ENCODE data around the gene RER1.
A peak's percentile ranks its signal among the peaks of the same experiment; 100 is the strongest.

The RER1 gene, protein sequence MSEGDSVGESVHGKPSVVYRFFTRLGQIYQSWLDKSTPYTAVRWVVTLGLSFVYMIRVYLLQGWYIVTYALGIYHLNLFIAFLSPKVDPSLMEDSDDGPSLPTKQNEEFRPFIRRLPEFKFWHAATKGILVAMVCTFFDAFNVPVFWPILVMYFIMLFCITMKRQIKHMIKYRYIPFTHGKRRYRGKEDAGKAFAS

DNA sequence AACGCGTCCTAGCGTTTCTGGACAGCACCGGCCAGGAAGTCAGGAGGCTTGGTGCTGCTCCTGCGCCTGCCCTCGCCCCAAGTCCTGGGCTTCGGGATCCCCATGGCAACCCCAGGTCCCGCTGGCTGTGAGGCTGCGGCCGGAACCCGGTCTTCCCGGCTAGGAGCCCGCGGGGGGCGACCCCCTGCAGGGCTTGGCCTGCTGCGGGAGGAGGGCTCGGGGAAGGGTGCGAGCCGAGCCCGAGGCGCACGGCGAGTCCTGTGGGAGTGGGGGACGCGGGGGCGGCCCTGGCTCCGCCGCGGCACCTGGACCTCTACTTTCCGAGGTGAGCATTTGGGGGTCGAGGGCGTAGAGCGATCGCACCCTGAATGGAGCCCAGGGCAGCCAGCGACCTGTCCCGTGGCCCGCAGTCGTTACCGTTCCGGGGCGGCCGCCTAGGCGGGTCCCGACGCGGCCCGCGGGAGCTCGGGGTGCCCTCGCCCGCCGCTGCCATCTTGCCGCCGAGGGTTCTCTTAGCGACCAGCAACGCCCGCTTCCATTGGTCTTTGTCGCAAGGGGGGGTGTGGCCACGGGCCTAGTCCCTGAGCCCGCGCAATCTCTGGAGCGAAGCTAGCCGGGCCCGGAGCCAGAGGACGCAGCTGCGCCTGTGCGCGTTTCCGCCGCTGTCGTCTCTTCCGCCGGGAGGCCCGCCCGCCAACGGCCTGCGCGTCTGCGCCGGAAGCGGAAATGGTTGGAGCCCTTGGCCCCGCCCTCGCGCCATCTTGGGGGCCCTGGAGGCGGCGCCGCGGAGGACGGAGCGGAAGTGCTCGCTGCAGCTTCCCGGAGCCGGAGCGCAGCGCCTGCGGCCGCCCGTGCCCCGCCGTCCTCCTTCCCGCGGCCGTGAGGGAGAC, at the start of gene RER1, which contains the start of gene MORN1:
TSS of gene RER1 (plus strand) at position 801 of the 890 bp plus-strand sequence. CDS start 3,950 bp downstream, outside the sequence.
TSS of gene MORN1 (minus strand) at position 514 of the 890 bp plus-strand sequence. CDS start at position 493, 21 bp downstream.
- peak; percentile 99 for DNase-seq

DNA sequence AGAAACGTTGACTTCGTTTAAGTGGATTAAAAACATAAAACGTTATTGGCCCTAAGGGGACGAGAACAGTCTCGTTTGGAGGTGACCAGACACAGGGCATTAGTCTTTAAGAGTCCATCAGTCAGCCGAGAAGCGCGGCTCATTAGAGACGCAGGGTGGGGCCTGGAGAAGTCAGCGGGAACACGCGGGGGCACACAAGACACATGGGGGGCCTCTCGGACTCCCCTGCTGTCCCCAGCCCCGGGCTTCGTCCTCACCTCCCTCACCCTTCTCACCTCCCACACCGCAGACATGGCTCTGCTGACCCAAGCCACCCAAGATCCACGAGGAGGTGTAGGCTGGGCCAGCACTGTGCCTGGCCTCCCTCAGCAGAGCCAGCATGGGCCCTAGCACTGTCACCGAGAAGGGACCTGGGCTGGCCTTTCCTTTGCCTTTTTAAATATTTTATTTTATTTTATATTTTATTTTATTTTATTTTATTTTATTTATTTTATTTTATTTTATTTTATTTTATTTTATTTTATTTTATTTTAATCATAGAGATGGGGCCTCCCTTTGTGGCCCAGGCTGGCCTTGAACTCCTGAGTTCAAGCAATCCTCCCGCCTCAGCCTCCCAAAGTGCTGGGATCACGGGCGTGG, 49.1 kb upstream of the RER1 start:
- DNase-seq = no peak

DNA sequence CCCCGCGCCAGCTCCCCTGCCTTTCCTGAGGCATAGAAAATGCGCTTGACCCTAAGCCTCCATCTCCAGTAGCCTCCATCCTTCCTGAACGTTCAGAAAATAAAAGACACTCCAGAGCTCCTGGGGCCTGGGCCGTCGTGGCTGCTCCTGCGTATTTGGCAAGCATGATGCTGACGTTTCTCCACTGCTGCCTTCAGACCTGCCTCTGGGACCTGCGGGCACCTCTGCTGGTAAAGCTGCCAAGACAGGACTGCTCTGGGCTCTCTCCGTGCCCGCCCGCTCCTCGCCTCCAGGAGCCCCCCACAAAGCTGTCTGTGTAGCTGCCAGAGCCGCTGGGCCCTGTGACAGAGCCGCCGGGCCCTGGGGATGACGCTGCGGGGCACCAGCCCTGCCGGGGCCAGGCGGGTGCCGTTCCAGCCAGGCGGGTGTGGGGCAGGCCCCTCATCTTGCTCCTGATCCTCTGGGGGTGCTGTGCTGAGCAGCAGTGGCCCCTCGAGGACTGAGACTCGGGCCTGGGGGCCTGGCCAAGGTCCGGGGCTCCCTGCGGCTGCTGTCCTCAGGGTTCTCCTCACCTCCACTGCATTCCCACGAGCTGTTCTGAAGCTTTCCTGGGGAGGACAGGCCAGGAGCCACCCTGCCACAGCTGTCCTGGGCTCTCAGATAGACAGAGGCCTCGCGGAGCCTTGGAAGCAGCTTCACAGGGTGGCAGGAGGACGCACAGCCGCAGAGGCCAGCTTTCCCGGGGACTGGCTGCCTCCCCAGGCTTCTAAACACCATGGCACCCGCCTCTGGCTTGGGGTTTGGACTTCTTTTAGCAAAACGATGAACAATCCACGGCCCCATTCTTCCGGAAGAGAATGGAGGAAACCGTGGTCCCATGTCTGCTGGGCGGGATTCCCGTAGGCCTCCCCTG, 48.4 kb upstream of the RER1 start:
- no peak for DNase-seq

DNA sequence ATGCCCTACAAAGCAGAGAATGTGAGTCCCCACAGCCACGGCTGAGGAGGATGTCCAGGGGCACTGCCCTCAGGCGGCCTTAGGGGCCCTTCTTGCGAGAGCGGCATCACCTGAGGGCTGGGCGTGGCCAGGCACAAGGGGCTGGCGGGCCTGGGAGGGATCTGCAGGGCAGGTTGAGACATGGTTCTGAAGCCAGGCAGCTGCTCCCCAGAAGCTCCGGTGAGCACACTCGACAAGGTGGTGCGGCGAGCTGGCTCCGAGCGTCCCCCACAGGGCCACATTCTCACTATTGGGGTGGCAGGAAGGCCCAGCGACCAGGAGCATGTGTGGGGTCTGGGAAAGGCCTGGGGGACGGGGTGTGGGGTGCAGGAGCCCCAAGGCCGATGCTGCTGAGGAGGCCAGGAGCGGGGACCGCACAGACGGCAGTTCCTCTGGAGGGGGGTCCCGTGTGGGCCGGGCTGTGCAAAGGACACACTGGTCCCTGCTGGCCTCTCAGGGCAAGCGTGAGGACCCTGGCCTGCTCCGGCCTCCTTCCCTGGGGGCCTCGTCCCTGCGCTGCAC, 47.4 kb upstream of the RER1 start:
- DNase-seq = no peak

DNA sequence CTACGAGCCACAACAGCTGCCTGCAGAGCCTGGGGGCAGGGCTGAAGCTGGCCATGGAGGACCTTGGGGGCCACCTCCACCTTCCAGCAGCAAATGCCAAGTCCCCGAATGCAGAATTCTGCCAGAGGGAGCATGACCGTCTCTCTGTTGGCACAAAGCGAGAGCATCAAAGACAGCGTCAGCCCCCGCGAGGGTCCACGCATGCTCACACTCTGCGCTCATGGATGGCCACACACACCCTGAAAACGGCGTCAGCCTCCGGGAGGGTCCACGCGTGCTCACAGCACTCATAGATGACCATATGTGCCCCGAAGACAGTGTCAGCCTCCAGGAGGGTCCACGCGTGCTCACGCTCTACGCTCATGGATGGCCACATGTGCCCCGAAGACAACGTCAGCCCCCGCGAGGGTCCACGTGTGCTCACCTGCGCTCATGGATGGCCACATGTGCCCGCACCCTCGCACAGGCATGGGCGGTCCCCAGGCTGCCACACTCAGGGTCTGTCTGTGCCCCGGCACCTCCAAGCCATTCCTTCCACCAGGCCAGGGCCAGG, 46.8 kb upstream of the RER1 start:
- no peak for DNase-seq

DNA sequence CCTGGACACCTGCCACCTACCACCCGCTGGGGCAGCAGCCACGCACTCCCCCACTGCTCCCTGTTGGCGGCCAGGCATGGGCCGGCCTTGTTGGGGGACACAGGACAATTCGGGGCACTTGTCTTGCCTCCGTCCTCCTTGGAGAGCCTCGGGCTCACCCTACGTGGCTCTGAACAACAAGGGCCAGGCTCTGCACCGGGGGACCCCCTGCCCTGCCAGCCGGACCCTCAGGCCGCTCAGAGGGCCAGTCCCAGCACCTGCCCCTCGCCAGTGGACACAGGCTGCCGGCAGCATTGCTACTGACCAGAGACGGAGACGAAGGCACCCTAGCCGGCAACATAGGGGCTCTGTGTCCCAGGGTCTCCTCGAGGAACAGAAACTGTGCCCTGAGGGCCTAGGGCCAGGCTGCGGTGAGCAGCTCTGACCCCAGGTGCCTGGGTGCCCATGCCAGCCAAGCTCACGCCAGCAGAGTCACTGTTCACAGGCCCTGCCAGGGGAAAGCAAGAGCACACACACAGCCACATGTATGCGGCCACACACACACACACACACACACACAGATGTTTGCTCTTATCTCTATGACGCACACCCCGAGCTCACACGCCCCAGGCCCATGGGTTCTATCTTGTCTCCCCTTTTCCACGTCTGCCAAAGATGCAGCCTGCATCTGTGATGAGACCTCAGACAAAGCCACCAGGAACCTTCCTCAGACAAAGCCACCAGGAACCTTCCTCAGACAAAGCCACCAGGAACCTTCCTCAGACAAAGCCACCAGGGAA, 46.2 kb upstream of the RER1 start:
- no peak for DNase-seq

DNA sequence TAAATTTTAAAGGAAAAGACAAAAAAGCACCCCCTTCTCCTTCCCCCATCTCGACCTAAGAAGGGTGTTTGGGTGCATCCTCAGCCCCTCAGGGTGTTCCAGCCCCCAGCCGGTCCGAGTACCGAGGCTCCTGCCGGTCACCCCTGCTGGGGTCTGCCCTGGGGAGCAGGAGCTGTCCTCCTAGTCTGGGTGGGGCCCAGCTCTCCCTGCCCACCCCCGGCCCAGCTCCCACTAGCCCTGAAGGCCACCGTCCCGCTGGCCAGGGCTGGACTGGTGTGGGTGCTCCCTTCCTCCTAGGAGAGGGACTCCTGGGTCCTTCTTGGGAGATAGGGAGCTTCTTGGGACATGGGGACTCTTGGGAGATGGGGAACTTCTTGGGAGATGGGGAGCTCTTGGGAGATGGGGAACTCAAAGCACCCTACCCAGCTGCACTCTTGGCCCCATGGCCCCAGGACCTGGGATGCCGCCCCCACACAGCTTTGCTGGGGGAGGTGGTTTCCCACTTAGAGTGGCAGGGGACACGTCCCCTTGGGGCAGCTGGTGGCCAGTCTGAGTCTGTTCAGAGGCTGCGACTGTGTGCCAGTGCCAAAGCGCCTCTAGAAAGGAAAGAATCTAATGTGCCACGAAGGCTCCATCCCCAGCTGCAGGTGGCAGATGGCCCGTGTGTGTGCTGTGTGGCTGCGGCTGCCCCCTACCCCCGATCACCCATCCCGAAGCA, 44.8 kb upstream of the RER1 start:
- DNase-seq = no peak

DNA sequence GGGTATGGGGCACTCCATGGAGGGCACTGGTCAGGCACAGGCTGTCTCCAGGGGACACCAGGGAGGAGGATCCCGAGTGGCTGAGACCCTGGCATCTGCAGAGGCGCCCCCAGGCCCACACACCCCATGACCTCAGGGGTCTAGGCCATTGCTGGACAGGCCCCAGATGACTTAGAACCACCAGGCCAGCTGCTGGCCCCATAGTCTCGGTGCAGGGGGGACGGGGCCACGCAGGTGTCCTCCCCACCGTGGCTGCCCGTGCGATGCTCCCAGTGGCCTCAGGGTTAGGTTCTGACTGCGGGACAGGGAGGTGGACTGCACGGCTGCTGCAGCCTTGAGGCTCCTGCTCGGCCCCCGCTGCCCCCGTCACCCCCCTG, 44.2 kb upstream of the RER1 start:
- DNase-seq = no peak

DNA sequence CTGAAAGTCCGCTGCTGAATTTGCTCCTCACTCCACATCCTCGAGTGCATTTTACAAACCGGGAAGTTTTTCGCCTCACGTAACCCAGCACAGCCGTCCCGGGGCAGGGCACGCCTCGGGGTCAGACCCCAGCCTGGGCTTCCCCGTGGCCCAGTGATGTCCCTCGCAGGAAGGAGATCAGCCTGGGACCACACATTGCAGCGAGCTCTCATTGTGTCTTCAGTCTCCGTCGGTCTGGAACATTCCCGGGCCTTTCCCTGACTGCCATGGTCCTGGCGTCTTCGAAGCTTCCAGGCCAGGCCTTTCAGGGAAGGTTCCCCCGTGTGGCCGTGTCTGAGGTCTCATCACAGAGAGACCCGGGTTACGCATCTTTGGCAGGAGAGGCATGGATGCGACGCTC, 43.7 kb upstream of the RER1 start:
- DNase-seq = no peak

DNA sequence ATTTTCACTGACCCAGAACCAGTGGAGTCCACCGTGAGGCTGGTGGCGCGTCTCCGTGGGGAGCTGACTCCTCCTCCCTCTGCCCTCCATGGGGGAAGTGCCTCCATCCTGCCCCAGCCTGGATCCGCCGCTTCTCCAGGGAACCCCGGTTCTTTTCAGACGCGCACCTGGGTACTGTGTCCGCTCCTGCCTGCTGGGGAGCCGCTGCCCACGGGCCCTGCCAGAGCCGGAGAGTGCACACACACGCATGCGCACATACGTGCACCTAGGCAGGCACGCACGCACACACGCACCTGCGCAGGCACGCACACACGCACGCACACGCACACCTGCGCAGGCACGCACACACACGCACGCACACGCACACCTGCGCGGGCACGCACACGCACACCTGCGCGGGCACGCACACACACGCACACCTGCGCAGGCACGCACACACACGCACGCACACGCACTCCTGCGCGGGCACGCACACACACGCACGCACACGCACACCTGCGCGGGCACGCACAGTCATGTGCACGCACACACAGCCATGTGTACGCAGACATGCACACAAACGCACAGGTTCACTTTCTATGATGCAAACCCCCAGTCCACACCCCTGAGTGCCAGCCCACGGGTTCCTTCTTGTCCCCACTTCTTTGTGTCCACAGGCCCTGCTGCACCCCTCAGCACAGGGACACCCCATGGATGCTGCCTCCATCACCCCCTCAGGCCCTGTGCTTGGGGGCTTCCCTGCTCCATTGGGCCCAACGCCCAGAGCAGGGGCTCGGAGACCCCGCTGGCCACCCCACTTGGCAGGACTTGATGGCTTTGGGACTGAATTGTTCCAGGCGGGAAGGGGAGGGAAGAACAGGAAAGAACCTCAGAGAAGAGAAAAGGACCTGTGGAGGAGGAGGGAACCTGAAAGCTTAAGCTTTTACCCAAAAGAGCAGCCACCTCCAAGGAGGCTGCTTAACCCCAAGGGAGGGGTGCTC, 43.0 kb upstream of the RER1 start:
- no peak for DNase-seq

DNA sequence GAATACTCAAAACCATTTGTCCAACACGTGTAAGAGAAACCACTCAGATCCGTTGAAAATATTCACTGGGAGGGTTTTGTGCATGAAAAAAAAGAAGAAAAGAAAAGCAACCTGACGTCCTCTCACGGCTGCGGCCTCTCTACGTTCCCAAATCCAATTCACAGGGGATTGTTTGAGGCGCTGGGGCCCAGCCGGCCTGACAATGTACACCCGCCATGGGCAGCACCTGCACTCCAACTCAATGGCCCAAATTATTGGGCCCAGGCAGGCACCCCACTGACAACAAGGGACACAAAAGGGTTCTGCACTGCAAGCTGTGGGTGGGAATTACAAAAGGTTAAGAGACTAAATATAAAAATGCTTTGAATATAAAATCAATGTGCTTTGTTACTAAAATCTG, 41.8 kb upstream of the RER1 start:
- no peak for DNase-seq

DNA sequence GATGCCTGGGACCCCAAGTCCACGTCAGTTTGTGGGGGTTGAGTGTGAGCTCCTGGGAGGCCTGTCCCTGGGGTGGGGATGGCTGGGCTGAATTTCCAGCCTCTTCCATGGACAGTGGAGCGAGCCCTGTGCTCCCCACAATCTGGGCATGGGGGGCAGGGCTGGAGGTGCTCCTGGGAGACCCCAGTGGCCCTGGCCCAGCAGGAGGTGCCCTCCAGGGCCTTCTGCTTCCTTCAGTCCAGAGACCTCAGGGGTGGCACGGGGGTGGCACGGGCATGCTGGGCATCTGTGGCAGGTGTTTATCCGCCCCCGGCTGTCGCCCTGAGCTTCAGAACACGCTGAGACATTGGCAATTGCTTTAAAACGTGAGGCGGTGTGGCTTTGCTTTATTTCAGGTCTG, 41.1 kb upstream of the RER1 start:
- DNase-seq = no peak

DNA sequence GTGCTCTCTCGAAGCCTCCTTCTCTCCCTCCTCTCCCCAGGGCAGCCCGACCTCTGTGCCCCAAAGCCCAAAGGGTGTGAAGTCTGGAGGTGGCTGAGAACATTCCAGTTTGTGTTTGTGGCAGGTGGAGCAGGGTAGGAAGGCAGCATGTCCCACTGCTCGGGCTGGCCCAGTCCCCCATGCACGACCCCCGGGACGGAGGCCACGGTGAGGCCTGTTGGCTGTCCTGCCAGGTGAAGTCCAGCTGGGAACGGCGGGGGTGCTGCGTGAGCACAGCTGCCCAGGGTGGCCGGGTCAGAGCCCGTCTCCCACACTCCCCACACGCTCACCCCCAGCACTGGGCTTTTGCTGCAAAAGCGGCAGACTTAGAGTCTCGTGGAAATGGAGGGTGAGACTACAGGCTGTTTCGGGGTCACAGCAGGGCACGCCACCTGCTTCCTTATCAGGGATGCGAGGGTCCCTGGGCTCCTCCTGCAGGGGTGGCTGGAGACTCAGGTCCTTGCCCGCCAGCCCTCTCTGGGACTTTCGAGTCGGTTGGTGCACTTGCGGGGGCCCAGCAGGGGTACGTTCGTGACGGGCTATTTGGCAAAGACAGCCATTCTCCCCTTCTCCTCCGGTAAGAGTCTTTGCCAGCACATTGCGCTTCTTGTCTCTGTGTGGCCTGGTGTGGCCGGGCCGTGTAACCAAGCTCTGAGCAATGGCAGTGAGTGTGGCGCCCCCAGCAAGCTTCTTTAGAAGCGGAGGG, 40.6 kb upstream of the RER1 start:
- no peak for DNase-seq

DNA sequence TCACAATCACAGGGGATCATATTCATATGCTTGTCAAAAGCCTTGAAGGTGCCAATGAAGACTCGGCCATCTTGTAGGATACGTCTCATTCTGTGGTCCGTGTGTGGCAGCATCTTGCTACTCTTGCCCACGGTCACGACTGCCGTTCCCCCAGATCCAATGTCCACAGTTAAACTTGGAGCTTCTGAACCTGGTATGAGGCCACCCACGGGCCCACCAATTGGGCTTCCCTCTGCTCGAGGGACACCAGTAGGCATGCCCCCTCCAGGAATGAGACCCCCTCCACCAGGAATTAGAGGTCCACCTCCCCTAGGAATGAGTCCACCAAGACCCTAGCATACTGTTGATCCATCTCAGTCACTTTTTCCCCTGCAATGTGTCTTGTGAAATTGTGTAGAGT, 39.9 kb upstream of the RER1 start:
- DNase-seq = no peak

DNA sequence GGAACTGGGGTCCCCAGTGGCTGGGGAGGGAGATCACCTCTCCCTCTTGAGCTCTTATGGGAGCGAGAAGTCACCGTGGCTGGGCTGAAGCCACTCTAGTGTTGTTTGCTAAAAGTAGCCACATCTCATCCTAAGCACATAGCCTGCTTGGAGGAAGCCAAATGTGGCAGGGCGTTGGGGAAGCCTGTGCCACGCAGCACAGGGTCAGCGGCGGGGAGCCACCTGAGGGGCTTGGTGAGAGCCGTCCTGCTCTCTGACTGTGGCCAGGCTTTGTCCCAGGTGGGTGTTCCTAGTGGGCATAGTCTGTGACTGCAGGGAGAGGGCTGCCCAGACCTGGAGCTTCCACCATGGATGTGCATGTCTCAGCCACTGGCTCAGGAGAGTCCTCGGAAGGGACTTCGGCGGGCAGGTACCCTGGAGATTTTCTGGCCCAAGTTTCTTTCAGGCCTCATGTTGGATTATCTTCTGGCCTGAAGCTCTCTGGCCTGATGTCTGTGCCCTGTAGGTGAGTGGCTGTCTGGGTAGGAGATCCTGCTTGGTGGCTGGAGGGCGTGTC, 39.2 kb upstream of the RER1 start:
- no peak for DNase-seq

DNA sequence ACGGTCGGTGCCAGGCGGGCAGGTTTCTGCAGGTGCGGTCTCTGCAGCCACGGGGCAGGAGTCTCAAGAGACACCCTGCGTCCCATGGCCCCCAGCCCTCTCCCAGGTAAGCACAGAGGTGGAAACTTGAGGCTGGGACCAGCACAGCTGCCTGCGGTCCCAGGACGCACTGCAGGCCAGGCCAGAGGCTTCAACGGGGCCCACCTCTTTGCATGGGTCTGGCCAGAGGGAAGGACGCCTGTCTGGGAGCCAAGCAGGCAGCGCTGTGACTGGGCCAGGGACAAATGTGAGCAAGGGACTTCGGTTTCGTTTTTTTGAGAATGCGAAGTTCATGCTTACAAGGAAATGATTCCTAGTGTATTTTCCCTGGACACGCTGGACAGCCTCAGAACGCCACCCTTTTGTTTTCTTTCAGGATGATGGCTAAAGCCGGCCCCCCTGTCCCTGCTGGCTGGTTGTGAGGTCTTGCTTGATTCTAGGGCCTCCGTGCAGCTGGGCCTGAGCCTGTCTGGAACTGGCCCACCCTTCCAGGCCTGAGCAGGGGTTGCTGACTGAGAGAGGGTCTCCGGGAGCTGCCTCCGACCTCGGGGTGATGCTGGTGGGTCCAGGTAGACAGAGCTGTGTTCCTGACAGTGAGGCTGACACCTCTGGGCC, 38.6 kb upstream of the RER1 start:
- DNase-seq = no peak

DNA sequence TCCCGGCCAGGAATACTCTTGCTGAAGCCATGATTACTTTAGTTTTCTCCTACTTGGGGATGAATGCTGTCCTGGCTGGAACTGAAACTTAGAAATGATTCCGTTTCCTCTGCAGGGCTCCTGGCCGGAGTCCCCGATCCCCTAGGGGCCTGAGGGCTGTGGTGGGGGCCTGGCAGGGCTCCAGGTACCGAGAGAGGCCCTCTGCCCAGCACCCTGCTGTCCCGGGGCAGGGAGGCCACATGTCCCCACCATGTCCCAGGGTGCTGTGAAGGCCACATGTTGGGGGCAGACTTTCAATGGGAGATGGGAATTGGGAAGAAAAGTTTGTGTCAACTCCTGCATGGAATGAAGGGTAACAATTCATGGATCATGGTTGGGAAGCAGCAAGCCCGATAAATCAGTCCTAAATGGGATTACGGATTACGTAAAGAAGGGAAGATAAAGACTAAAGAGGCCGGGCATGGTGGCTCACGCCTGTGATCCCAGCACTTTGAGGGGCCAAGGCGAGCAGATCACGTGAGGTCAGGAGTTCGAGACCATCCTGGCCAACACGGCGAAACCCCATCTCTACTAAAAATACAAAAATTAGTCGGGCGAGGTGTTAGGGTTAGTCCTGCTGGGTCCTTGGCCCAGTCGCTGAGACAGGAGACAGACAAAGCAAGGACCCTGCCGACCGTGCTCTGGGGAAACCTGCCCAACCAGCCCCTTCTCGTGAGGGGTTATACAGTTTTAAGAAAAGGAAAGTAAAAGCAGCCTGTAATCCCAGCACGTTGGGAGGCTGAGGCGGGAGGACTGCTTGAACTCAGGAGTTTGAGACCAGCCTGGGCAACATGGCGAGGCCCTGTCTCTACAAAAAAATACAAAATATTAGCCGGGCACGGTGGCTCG, 37.8 kb upstream of the RER1 start:
- no peak for DNase-seq

Data from EL (cell line).